Endodermal cell (in vitro differentiated cells): Measurements from ENCODE around the gene HELQ. TPM values are rescaled to one million over a fixed set of nuclear protein-coding genes. Genes with fewer than 3 reads are reported as not detected.

Source experiments
- DNase-seq: peaks from one replicate; pipeline ENCODE4 v3.0.0-alpha.2; 2017
- H3K27ac ChIP-seq: 2 replicates; pipeline ENCODE4 v1.5.1; 2013; ENCODE audit warnings: mild to moderate bottlenecking, low read depth, low read length, moderate library complexity
- H3K27me3 ChIP-seq: 2 replicates; pipeline ENCODE4 v1.6.1; 2013; ENCODE audit warnings: mild to moderate bottlenecking, low read length, moderate library complexity; ENCODE audit not compliant: insufficient read depth, control insufficient read depth, poor library complexity, severe bottlenecking
- H3K36me3 ChIP-seq: 2 replicates; pipeline ENCODE4 v1.7.0; 2013; ENCODE audit warnings: mild to moderate bottlenecking, low read length, moderate library complexity; ENCODE audit not compliant: control insufficient read depth, insufficient read depth
- H3K4me1 ChIP-seq: one replicate; pipeline ENCODE4 v1.7.0; 2013; ENCODE audit warnings: low read length; ENCODE audit not compliant: control insufficient read depth, insufficient read depth
- H3K4me3 ChIP-seq: 2 replicates; pipeline ENCODE4 v1.5.1; 2013; ENCODE audit warnings: mild to moderate bottlenecking, low read length, moderate library complexity
- H3K9ac ChIP-seq: 2 replicates; pipeline ENCODE4 v1.6.1; 2013; ENCODE audit warnings: mild to moderate bottlenecking, low read length, moderate library complexity; ENCODE audit not compliant: poor library complexity, severe bottlenecking; ENCODE audit errors: extremely low read depth
- H3K9me3 ChIP-seq: 2 replicates; pipeline ENCODE4 v1.6.1; 2013; ENCODE audit warnings: mild to moderate bottlenecking, low read length, moderate library complexity; ENCODE audit not compliant: control insufficient read depth
- H3K27ac Mint-ChIP-seq: 2 replicates; pipeline ENCODE4 v1.8.0; 2020; ENCODE audit warnings: mixed read lengths
- H3K27me3 Mint-ChIP-seq: 2 replicates; pipeline ENCODE4 v1.8.0; 2021; ENCODE audit warnings: mild to moderate bottlenecking, mixed read lengths; ENCODE audit not compliant: insufficient read depth
- H3K36me3 Mint-ChIP-seq: 2 replicates; pipeline ENCODE4 v1.8.0; 2020; ENCODE audit warnings: low read depth, mixed read lengths
- H3K4me1 Mint-ChIP-seq: 2 replicates; pipeline ENCODE4 v1.8.0; 2020; ENCODE audit warnings: mixed read lengths
- H3K4me3 Mint-ChIP-seq: 2 replicates; pipeline ENCODE4 v1.8.0; 2020; ENCODE audit warnings: mild to moderate bottlenecking, moderate library complexity, mixed read lengths
- H3K9me3 Mint-ChIP-seq: 2 replicates; pipeline ENCODE4 v1.8.0; 2020; ENCODE audit warnings: mild to moderate bottlenecking, mixed read lengths
- WGBS, 2 experiments: methylation state at CpG; one replicate each; pipeline versions ENCODE4 v1.1.5 to v1.1.7; 2013; ENCODE audit warnings: missing lambda C conversion rate in 2 of 2, mixed read lengths in 1 of 2; ENCODE audit not compliant: insufficient coverage in 1 of 2, insufficient read length in 1 of 2; 5-methylcytosine and 5-hydroxymethylcytosine counted together
- total RNA-seq, 2 donors: library from RNA; stranded (reverse); fragmentation: NEBNext Ultra II Directional in 1 of 2; extraction: Animal tissue kit (Norgen Biotek cat#: 25700) in 1 of 2; gene quantifications; 2 replicates in 1 of 2; 3 replicates in 1 of 2; pipeline ENCODE4 v1.2.1, GENCODE V29; 2021
- TF ChIP-seq, protein P1 (sequence below): fragments of 200-600 bp; sonication (generic); conservative IDR thresholded peaks from 2 replicates; pipeline ENCODE4 v1.5.0; 2021; ENCODE audit warnings: antibody characterized with exemption, mild to moderate bottlenecking

HELQ gene
- total RNA-seq, 2 donors from 2014 or later: 13.8 to 14.5 TPM

- no peaks in the 10 kb centered on the region for H3K27me3 ChIP-seq
- Mint-ChIP-seq H3K4me1 (peaks cover 7% of the 10 kb centered on the region), H3K4me3 (no peak overlapping the region), H3K9me3 (peaks cover 3% of the 10 kb centered on the region), H3K27ac (no peak overlapping the region), H3K27me3 (no peaks in the 10 kb centered on the region), H3K36me3 (no peaks in the 10 kb centered on the region)
- H3K4me1 ChIP-seq: no peaks in the 10 kb centered on the region
- no peak overlapping the region for H3K9ac ChIP-seq
- H3K27ac ChIP-seq: no peak overlapping the region
- no peak overlapping the region for H3K4me3 ChIP-seq
- no peaks in the 10 kb centered on the region for H3K36me3 ChIP-seq
- DNase-seq: no peak
- TF ChIP-seq, protein P1, sequence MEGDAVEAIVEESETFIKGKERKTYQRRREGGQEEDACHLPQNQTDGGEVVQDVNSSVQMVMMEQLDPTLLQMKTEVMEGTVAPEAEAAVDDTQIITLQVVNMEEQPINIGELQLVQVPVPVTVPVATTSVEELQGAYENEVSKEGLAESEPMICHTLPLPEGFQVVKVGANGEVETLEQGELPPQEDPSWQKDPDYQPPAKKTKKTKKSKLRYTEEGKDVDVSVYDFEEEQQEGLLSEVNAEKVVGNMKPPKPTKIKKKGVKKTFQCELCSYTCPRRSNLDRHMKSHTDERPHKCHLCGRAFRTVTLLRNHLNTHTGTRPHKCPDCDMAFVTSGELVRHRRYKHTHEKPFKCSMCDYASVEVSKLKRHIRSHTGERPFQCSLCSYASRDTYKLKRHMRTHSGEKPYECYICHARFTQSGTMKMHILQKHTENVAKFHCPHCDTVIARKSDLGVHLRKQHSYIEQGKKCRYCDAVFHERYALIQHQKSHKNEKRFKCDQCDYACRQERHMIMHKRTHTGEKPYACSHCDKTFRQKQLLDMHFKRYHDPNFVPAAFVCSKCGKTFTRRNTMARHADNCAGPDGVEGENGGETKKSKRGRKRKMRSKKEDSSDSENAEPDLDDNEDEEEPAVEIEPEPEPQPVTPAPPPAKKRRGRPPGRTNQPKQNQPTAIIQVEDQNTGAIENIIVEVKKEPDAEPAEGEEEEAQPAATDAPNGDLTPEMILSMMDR: no peak
- no peaks in the 10 kb centered on the region for H3K9me3 ChIP-seq
- 93 to 98% methylated on average over 5 of the region's 5 CpGs for WGBS, 2 experiments
Measured at GRCh38 chr4:83371235-83371634, 84.4 kb downstream of the HELQ start.

- Histone ChIP-seq H3K4me3 (no peak overlapping the region), H3K4me1 (no peaks in the 10 kb centered on the region), H3K36me3 (no peaks in the 10 kb centered on the region), H3K9ac (no peak overlapping the region), H3K27me3 (no peaks in the 10 kb centered on the region), H3K27ac (no peak overlapping the region), H3K9me3 (no peaks in the 10 kb centered on the region)
- H3K27ac Mint-ChIP-seq: no peak overlapping the region
- H3K4me1 Mint-ChIP-seq: peaks cover 8% of the 10 kb centered on the region
- no peaks in the 10 kb centered on the region for H3K9me3 Mint-ChIP-seq
- TF ChIP-seq, protein P1: no peak
- no peaks in the 10 kb centered on the region for H3K27me3 Mint-ChIP-seq
- no peaks in the 10 kb centered on the region for H3K36me3 Mint-ChIP-seq
- no peak overlapping the region for H3K4me3 Mint-ChIP-seq
- WGBS, 2 experiments: 88% methylated on average over 1 of the region's 1 CpG; no CpG with 5 or more reads in 1 of the 2 experiments
- DNase-seq: no peak
Measured at GRCh38 chr4:83370640-83370906, 85.0 kb downstream of the HELQ start.

GRCh38 chr4:83369831-83370639, 85.6 kb downstream of the HELQ start:
- H3K4me3 Mint-ChIP-seq: no peak overlapping the region
- DNase-seq: no peak
- H3K9ac ChIP-seq: no peak overlapping the region
- H3K27ac Mint-ChIP-seq: no peak overlapping the region
- no peaks in the 10 kb centered on the region for H3K36me3 Mint-ChIP-seq
- no peaks in the 10 kb centered on the region for H3K36me3 ChIP-seq
- H3K27me3 Mint-ChIP-seq: no peaks in the 10 kb centered on the region
- 67 to 78% methylated on average over 2 to 4 of the region's 4 CpGs for WGBS, 2 experiments
- peaks cover 8% of the 10 kb centered on the region for H3K4me1 Mint-ChIP-seq
- H3K9me3 ChIP-seq: no peaks in the 10 kb centered on the region
- no peaks in the 10 kb centered on the region for H3K9me3 Mint-ChIP-seq
- H3K27me3 ChIP-seq: no peaks in the 10 kb centered on the region
- TF ChIP-seq, protein P1: no peak
- H3K4me1 ChIP-seq: no peaks in the 10 kb centered on the region
- no peak overlapping the region for H3K4me3 ChIP-seq
- no peak overlapping the region for H3K27ac ChIP-seq
